Activated CD4-positive, alpha-beta T cell treated with anti-CD3 and anti-CD28 coated beads, Interleukin-2, amount 50 U/mL, for 4 hours (primary cell): Measurements from ENCODE around the gene KAT14.
"Not testable (repeated sequence)": the region's sequence is repeated elsewhere in the genome, so short reads cannot be mapped to it uniquely, and the experiment has no call there.

ENCODE experiments used
- DNase-seq, 2 experiments: peaks; one replicate each; pipeline ENCODE4 v3.0.0-alpha.2; 2020

The KAT14 gene

GRCh38 chr20:18224968-18225568 is 87.4 kb downstream of the KAT14 start:
- no peak for DNase-seq

DNA sequence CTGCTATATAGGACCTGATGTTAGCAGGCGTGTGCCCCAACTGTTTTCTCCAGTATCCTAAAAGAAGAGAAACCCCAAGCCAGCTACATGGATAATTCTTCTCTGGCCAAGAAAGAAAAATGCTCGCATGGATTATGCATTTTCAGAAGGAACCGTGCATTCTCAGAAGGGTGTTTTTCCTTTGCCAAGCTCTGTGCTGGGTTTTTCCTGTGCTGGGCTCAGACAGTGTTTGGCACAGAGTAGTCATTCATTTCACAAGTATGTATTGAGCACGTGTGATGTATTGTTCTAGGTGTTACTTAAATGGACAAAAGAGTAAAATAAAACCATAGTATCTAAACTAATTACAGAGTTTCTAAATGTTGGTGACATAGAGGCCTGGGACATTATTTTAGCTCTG is 88.0 kb downstream of the KAT14 start:
- DNase-seq = no peak

DNA sequence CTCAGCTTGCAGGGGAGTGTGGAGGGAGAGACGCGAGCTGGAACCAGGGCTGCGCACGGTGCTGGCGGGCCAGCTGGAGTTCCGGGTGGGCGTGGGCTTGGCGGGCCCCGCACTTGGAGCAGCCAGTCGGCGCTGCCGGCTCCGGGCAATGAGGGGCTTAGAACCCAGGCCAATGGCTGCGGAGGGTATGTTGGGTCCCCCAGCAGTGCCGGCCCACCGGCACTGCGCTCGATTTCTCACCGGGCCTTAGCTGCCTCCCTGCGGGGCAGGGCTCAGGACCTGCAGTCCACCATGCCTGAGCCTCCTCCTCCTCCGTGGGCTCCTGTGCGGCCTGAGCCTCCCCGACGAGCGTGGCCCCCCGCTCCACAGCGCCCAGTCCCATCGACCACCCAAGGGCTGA is 89.1 kb downstream of the KAT14 start:
- not testable (repeated sequence) for DNase-seq

- DNase-seq = no peak
Observed at GRCh38 chr20:18233408-18233943, 95.8 kb downstream of the KAT14 start.
